ENCODE results near the gene CCDC61.

The CCDC61 gene

DNA sequence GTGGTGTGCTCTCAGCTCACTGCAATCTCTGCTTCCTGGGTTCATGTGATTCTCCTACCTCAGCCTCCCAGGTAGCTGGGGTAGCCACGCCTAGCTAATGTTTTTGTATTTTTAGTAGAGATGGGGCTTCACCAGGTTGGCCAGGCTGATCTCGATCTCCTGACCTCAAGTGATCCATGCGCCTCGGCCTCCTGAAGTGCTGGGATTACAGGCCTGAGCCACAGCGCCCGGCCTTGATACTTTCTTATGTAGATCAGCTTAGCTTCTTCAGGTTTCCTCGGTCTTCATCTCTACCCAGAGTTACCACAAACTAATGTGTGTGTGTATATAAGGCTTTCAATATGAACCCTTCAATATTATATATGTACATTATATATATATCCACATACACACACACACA, 9.9 kb upstream of the CCDC61 start:
- POLR2A ChIA-PET: interaction anchor here (3.2 kb wide), 1 partner anchor 10 kb away, joined by 12 read pairs; the partner anchor contains the start of gene CCDC61
- DNase-seq (ENCODE audit: extremely low spot score): no peak
- TF ChIP-seq FOXA1 (IDR thresholded peaks at IDR 0.05) (no peak), NFRKB (IDR thresholded peaks at IDR 0.05) (no peak), LEF1 (IDR thresholded peaks at IDR 0.05; ENCODE audit: borderline replicate concordance) (no peak), FOXM1 (IDR thresholded peaks at IDR 0.05; ENCODE audit: borderline replicate concordance) (no peak), SUZ12 (IDR thresholded peaks at IDR 0.05) (no peak), CTBP1 (IDR thresholded peaks at IDR 0.05; ENCODE audit: borderline replicate concordance) (no peak)
- CTCF ChIA-PET: no interaction called here

DNA sequence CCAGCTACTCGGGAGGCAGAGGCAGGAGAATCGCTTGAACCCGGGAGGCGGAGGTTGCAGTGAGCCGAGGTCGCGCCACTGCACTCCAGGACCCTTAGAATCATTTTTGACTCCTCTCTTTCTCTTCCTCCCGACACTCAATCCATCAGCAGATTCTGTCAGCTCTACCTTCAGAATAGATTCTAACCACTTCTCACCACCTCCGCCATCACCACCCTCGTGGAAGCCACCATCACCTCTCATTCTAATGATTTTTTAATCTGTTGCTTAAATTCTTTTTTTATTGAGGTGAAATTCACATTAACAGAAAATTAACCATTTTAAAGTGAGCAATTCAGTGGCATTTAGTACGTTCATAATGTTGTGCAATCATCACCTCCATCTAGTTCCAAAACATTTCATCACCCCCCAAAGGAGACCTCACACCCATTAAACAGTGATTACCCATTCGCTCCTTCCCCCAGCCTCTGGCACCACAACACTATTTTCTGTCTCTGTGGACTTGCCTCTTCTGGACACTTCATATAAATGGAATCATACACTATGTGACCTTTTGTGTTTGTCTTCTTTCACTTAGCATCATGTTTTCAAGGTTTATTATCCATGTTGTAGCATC, 5.0 kb upstream of the CCDC61 start:
- ChIA-PET POLR2A (no interaction called here), CTCF (no interaction called here)
- TF ChIP-seq BHLHE40 (IDR thresholded peaks at IDR 0.05; ENCODE audit: borderline replicate concordance): no peak
- DNase-seq (ENCODE audit: extremely low spot score): no peak

DNA sequence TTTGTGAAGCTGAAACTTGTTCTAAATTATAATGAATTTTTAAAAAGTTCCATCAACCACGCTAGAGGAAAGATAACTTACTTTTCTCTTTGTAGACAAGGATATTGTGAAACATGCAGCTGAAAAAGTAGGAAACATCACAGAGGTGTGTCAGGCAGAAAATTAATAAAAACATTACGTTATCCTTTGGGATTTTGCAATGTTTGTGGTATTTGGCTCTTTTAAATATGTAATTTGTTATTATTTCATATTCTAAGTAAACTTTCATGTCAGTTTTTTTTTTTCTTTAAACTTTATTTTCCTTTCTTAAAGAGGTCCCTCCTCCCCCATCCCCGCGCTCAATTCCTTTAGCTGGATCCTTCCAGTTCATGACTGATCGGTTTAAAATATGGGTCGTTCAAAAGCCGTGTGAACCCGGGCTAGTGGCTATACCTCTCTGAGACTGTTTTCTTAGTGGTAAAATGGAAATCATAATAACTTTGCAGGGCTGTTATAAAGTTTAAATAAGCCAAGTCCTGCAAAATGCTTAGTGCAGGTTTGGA, 740 bp upstream of the CCDC61 start:
- ChIA-PET POLR2A (interaction anchor here (0.6 to 4.1 kb wide), 17 partner anchors 8 to 225 kb away, joined by 3 to 42 read pairs (median 6); partner anchors contain the start of genes FOXA3, IRF2BP1, MYPOP and NOVA2), CTCF (interaction anchor here (1.0 to 1.6 kb wide), 3 partner anchors 15 to 83 kb away, joined by 3 to 6 read pairs (median 3); no protein-coding TSS in a partner anchor)
- TF ChIP-seq TARDBP (IDR thresholded peaks at IDR 0.05) (no peak), NFRKB (IDR thresholded peaks at IDR 0.05) (no peak), BHLHE40 (IDR thresholded peaks at IDR 0.05; ENCODE audit: borderline replicate concordance) (no peak), FOXM1 (IDR thresholded peaks at IDR 0.05; ENCODE audit: borderline replicate concordance) (no peak), FOXK2 (IDR thresholded peaks at IDR 0.05) (no peak), SP1 (IDR thresholded peaks at IDR 0.05) (no peak), FOXA1 (IDR thresholded peaks at IDR 0.05) (no peak), ELF4 (IDR thresholded peaks at IDR 0.05) (no peak)
- DNase-seq (ENCODE audit: extremely low spot score): no peak

DNA sequence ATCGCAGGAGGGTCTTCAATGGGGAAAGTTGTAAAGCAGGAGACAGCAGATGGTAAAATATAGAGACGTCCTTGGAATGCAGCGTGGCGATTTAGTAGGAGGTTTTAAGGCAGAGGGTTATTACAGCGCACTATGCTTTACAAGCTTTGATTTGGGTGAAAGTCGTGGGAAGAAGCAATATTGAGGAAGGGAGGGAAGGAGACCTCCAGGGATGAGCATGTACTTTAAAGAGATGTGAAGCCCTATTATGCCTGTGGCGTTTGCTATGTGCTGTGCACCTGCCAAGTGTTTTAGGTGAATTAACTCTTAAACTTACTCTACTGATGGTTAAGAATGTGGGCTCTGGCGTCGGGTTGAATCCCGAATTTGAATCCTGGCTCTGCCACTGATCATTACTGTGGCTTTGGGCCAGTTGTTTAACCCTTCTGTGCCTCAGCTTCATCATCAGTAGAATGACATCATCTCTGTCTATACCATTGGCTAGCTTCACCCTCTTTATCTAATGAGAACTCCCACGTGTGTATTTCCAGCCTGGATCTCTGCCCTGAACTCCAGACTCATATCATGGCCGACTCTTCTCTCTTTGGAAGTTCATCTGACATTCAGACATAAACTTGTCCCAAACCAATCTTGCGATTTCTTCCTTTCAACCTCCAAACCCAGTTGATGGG, 583 bp downstream of the CCDC61 start:
- ChIA-PET CTCF (interaction anchor here (0.6 to 1.6 kb wide), 5 partner anchors 13 to 217 kb away, joined by 3 to 6 read pairs (median 3); no protein-coding TSS in a partner anchor), POLR2A (interaction anchor here (0.8 to 4.1 kb wide), 14 partner anchors 9 to 226 kb away, joined by 4 to 42 read pairs (median 6); partner anchors contain the start of genes FOXA3, IRF2BP1, MYPOP and NOVA2)
- no peak for DNase-seq (ENCODE audit: extremely low spot score)
- TF ChIP-seq FOXA1 (IDR thresholded peaks at IDR 0.05) (no peak), ARNT (IDR thresholded peaks at IDR 0.05) (no peak), SUZ12 (IDR thresholded peaks at IDR 0.05) (no peak), NFRKB (IDR thresholded peaks at IDR 0.05) (no peak), LEF1 (IDR thresholded peaks at IDR 0.05; ENCODE audit: borderline replicate concordance) (no peak), HDGF (IDR thresholded peaks at IDR 0.05; ENCODE audit: borderline replicate concordance) (no peak), FOXM1 (IDR thresholded peaks at IDR 0.05; ENCODE audit: borderline replicate concordance) (no peak)

DNA sequence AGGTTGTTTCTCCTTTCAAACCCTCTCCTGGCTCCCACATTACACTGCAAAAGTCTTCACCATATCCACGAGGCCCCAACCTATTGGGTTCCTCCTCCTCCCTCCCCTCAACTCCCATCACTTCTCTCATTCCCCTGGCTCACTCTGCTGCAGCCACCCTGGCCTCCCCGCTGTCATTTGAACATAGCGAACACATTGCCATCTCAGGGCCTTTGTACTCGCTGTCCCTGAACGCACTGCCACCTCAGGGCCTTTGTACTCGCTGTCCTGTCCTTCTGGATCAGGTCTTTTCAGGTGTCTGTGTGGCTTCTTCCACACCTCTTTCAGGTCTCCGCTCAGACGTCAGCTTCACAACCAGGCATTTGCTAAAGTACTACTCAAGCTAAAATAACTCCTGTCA, 1.7 kb downstream of the CCDC61 start:
- no peak for DNase-seq (ENCODE audit: extremely low spot score)
- POLR2A ChIA-PET: no interaction called here
- TF ChIP-seq SP1 (IDR thresholded peaks at IDR 0.05) (no peak), L3MBTL2 (conservative IDR thresholded peaks at IDR 0.05) (no peak)
- CTCF ChIA-PET: no interaction called here

DNA sequence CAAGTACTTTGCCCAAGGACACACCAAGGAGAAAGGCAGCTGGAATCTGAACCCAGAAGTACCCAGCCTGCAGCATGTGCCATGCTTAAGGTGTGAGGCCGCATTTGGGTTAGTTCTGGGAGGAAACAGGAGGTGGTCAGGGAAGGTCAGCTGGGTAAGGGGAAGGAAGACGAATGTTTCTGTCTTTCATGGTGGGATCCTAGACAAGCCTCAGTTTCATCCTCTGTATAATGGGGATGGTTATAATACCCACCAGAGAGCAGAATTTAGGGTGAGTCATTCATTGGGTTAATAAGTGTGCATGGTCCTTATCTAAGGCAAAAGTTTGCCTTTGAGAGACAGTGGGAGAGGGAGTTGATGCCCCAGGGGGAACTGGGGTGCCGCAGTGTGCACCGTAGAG, 3.6 kb downstream of the CCDC61 start:
- no peak for DNase-seq (ENCODE audit: extremely low spot score)
- TF ChIP-seq FOXM1 (IDR thresholded peaks at IDR 0.05; ENCODE audit: borderline replicate concordance): no peak
- TF ChIP-seq TARDBP (IDR thresholded peaks at IDR 0.05): no peak
- TF ChIP-seq, protein P1, sequence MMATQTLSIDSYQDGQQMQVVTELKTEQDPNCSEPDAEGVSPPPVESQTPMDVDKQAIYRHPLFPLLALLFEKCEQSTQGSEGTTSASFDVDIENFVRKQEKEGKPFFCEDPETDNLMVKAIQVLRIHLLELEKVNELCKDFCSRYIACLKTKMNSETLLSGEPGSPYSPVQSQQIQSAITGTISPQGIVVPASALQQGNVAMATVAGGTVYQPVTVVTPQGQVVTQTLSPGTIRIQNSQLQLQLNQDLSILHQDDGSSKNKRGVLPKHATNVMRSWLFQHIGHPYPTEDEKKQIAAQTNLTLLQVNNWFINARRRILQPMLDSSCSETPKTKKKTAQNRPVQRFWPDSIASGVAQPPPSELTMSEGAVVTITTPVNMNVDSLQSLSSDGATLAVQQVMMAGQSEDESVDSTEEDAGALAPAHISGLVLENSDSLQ (IDR thresholded peaks at IDR 0.05): no peak
- no peak for TF ChIP-seq ARNT (IDR thresholded peaks at IDR 0.05)
- TF ChIP-seq SP1 (IDR thresholded peaks at IDR 0.05): no peak
- no peak for TF ChIP-seq FOXA1 (IDR thresholded peaks at IDR 0.05)
- no peak for TF ChIP-seq HDGF (IDR thresholded peaks at IDR 0.05; ENCODE audit: borderline replicate concordance)
- no peak for TF ChIP-seq SUZ12 (IDR thresholded peaks at IDR 0.05)
- POLR2A ChIA-PET: interaction anchor here (0.7 kb wide), 1 partner anchor 1491 kb away, joined by 3 read pairs; no protein-coding TSS in a partner anchor
- CTCF ChIA-PET: no interaction called here

DNA sequence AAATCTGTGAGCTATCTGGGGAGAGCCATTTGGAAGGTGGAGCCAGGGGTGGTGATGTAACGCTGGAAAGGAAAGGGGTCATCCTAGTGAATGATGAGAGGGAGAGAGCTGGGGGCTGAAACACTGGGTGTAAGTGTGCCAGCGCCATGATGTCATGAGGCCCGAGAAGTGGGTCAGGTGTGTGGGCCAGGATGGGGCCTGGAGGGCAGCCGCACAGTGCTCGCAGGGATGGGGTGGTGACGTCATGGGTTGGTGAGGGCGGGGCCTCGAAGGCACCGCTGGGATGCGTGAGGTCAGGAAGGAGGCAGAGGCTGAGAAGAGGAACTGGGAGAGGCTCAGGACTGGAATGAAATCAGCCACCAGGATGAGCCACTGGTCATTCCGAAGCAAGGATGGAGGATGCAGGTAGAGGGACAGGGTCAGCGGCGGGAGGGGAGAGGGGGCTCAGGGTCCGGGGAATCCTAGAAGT, 4.4 kb downstream of the CCDC61 start:
- ChIA-PET POLR2A (interaction anchor here (0.7 kb wide), 1 partner anchor 1492 kb away, joined by 3 read pairs; no protein-coding TSS in a partner anchor), CTCF (no interaction called here)
- DNase-seq (ENCODE audit: extremely low spot score): peak; percentile 59
- TF ChIP-seq L3MBTL2 (conservative IDR thresholded peaks at IDR 0.05) (no peak), BHLHE40 (IDR thresholded peaks at IDR 0.05; ENCODE audit: borderline replicate concordance) (no peak), SUZ12 (IDR thresholded peaks at IDR 0.05) (no peak), SP1 (IDR thresholded peaks at IDR 0.05) (no peak), TARDBP (IDR thresholded peaks at IDR 0.05) (no peak)
- TF ChIP-seq, protein P1 (IDR thresholded peaks at IDR 0.05): no peak

Measured in HEK293T (cell line).